ENCODE measurements around the gene TRRAP.
"Not testable (repeated sequence)": the region's sequence is repeated elsewhere in the genome, so short reads cannot be mapped to it uniquely, and the experiment has no call there.

TRRAP gene

DNA sequence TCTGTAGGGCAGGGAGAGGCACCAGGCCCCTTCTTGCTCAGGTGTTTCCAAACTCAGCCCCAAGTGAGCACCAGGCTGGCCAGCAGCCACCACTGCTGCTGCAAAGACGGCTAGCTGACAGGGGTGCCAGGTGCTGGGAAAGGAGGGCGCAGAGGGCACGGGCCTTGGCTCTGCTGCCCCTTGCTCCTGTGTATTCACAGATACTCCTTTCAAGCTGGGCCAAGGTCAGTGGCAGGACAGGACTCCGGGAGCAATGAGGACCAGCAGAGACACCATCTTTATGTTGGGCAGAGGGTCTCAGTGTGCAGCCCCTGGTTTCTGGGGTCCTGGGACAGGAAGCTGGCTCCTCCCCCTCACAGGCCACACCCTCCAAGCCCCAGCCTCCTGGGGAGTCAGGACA, 155.4 kb downstream of the TRRAP start:
- no peak for DNase-seq

- no peak for DNase-seq
These were observed 156.8 kb downstream of the TRRAP start for GRCh38 chr7:99034932-99035722.

GRCh38 chr7:99035723-99036545, 157.6 kb downstream of the TRRAP start:
- no peak for DNase-seq

- DNase-seq = no peak
These were observed 158.3 kb downstream of the TRRAP start for GRCh38 chr7:99036546-99037111.

- DNase-seq = no peak
These were observed 159.1 kb downstream of the TRRAP start for GRCh38 chr7:99037327-99037940.

GRCh38 chr7:99038086-99038855, 159.9 kb downstream of the TRRAP start:
- DNase-seq = no peak

- no peak for DNase-seq
These were observed 161.1 kb downstream of the TRRAP start for GRCh38 chr7:99039384-99039891.

DNA sequence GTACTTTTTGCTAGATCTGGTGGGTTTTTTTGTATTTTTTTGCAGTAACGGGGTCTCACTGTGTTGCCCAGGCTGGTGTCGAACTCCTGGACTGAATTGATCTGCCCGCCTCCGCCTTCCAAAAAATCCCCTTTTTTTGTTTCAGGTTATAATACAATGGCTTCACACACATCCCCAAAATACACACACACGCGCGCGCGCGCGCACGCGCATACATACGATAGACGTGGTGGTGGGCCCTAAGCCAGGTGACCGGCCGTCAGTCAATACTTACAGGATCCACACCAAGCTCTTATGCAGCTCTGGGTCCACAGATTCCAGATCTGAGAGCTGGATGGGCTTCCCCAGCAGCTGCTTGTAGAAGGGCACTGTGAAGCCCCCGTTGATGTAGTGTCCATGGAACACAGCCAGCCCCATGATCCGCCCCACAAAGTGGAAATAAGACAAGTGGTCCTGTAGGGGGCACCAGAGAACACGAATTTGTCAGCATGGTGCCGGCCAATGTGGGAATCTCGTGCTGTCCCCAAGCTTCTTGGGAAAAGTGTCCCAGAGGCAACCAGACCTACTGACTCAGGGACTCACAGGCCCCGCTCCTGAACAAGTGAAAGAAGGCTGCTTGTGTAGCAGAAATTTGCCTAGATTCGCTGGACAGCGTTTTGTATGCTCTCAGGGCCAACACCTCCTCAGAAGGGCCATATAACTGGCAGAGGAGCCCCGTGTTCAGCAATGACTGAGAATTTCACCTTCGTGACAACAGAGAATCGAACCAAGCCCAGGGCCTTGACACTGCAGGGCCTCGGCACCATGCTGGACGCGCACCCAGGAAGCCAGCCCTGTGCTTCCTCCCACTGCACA, 162.0 kb downstream of the TRRAP start:
- peak; percentile 73 for DNase-seq

GRCh38 chr7:99041526-99041925, 163.2 kb downstream of the TRRAP start:
- no peak for DNase-seq

DNA sequence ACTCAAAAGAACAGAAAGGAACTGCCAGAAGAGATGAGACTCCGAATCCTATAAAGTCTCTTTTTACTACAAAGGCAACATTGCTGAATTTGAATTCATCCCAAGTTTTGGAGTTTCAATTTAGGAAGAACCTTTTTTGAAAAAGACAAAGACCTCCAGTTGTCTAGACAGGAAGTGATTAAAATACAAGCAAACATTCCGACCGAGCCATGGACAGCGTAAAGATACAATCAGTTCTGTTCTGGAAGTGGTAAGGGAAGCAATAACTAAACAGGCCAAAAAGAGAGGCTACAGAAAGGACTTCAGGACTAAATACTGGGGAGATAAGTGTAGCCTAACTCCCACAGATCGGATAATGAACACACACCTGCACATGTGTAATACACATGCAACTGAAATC, 164.6 kb downstream of the TRRAP start:
- DNase-seq = no peak

DNA sequence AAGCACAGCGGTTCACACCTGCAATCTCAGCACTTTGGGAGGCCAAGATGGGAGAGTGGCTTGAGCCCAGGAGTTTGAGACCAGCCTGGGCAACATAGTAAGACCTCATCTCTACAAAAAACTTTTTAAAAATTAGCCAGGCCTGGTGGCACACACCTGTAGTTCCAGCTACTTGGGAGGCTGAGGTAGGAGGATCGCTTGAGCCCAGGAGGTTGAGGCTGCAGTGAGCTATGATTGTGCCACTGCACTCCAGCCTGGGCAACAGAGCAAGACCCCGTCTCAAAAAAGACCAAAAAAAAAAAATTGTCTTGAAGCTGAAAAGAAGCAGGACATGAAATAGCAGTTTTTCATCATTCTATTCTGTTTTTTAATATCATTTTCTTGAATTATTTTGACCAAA, 166.5 kb downstream of the TRRAP start:
- DNase-seq = not testable (repeated sequence)

GRCh38 chr7:99046262-99046661, 167.9 kb downstream of the TRRAP start:
- not testable (repeated sequence) for DNase-seq

DNA sequence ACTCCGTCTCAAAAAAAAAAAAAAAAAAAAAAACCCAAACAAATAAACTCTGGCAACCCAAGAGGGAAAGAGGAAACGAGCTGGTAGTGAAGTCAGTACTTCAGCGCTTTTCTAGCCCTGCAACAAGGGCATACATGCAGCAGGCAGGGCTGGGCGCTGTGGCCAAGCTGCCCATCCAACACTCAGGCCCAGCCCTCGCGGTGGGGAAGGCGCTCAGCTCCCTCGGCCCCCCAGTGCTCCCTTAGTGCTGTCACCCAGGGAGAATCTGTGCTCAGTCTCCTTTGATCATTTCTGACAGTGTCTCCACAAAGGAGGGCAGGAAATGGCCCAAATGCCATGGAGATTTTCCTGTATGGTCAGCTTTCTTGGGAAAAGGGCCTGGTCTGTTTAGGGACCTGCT, 168.4 kb downstream of the TRRAP start:
- DNase-seq = no peak

DNA sequence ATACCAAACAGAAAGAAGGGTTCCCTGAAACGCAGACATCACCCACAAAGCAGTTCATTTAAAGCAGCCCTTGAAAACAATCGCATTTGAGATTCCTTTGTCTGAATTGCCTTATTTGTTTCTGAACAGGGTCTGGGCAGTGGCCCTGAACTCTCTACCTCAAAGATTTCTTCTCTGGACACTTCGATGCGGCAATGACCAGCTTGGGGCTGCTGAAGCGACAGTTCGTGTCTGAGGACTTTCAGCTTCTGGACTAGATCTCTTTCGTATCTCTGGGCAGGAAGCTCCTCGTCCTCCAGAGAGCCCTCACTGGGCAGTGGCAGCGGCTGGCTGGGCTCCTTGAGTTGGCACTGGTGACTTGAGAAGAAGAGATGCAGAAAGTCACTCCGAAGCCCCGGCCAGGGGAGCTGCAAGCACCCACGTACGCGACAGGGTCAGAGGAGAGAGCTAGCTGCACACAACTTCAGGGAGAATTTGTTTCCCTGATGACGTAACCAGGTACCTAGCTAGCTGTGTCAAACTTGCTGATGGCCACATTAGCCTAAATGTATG, 169.3 kb downstream of the TRRAP start:
- DNase-seq = no peak

GRCh38 chr7:99050971-99051370, 172.6 kb downstream of the TRRAP start:
- DNase-seq = no peak

DNA sequence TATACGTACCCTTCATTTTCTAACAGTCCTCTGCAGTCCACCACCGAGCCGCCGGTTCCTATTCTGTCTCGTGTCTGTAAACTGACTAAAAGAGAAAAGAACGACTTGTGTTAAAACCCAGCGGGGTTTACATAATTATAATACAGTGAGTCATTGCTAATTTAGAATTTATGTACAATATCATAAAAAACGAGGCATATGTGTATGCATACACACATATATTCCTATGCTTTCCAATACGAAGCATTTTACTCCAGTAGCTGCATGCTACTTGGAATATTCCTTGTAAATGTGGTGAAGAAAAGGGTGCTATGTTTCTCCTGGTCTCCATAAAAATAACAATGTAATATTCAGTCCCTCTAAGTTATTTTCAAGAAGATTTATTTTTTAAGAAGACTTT, 176.4 kb downstream of the TRRAP start:
- DNase-seq = no peak

- DNase-seq = no peak
These were observed 182.9 kb downstream of the TRRAP start for GRCh38 chr7:99061001-99061776.

Measured in CD4-positive, alpha-beta T cell treated with Interleukin-6 for 4 hours (primary cell).